Peyer's patch (tissue), 4 donors: ENCODE measurements around the gene RFTN2. TPM values are rescaled to one million over a fixed set of nuclear protein-coding genes. Genes with fewer than 3 reads are reported as not detected.

Source experiments
- DNase-seq, 3 donors: peaks; one replicate each; pipeline ENCODE4 v3.0.0-alpha.2; 2017 to 2019
- H3K27ac ChIP-seq, 4 donors: fragments of 200-600 bp; sonication (generic); one replicate each; pipeline ENCODE4 v1.5.1; 2016 to 2019
- H3K27me3 ChIP-seq, 2 donors: fragments of 200-600 bp; sonication (generic); one replicate each; pipeline ENCODE4 v1.5.1; 2019
- H3K36me3 ChIP-seq, 3 donors: fragments of 200-600 bp; sonication (generic); one replicate each; pipeline ENCODE4 v1.5.1; 2016 to 2019
- H3K4me1 ChIP-seq, 4 donors: fragments of 200-600 bp; sonication (generic); one replicate each; pipeline ENCODE4 v1.5.1; 2016 to 2019
- H3K4me3 ChIP-seq, 4 donors: fragments of 200-600 bp; sonication (generic); 1 replicate in 3 of 4; 2 replicates in 1 of 4; pipeline ENCODE4 v1.5.1; 2016 to 2019; ENCODE audit warnings: mild to moderate bottlenecking in 1 of 4
- H3K9me3 ChIP-seq, 4 donors: fragments of 200-600 bp; sonication (generic); one replicate each; pipeline ENCODE4 v1.5.1; 2016 to 2019; ENCODE audit warnings: mild to moderate bottlenecking in 1 of 4
- POLR2A ChIP-seq, 2 donors: fragments of 450-650 bp; IDR thresholded peaks; one replicate each; pipeline ENCODE4 v1.5.1; 2017; ENCODE audit warnings: antibody characterized with exemption in 2 of 2, mild to moderate bottlenecking in 2 of 2, moderate library complexity in 2 of 2
- small RNA-seq, 2 donors: library from RNA; depleted of rRNA; stranded (forward); fragments of <200 nt; gene quantifications; one replicate each; pipeline ENCODE3, GENCODE V24; 2016
- total RNA-seq, 4 donors: library from RNA; depleted of rRNA; stranded (reverse); fragments of >200 nt; gene quantifications; one replicate each; pipeline ENCODE4 v1.1.0, GENCODE V29; 2016
- TF ChIP-seq, protein P1 (sequence below), 6 experiments: fragments of 450-650 bp in 4 of 6; fragments of 200-600 bp in 2 of 6; sonication (generic) in 1 of 6; IDR thresholded peaks; one replicate each; pipeline ENCODE4 v1.5.1; 2017 to 2019; ENCODE audit warnings: antibody characterized with exemption in 6 of 6, mild to moderate bottlenecking in 3 of 6, moderate library complexity in 1 of 6

Gene RFTN2
- total RNA-seq, 4 donors from 2014 or later = 0.47 to 9.9 (median 1.2) TPM

DNA sequence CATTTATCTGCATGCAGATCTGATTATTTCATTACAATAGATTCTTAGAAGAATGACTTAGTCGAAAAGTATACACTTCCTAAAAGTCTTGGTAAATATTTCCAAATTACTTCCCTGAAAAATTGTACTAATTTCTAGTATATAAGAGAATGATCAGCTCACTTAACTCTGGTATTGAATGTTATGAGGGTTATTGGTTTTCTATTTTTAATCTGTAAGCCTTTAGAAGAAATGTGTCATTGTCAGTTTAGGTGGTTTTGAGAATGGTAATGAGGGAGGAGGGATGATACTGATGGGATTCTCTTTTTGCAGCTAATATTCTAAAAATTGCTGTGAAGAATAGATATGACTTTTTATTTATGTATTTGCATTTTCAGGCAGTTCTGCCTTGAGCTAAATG is 135.7 kb downstream of the RFTN2 start:
- no peak overlapping the region for H3K27ac ChIP-seq
- H3K4me1 ChIP-seq = no peaks in the 10 kb centered on the region
- DNase-seq = no peak
- no peaks in the 10 kb centered on the region for H3K27me3 ChIP-seq
- no peaks in the 10 kb centered on the region for H3K9me3 ChIP-seq
- H3K4me3 ChIP-seq = no peak overlapping the region
- TF ChIP-seq POLR2A (IDR thresholded peaks at IDR 0.05) = no peak
- TF ChIP-seq, protein P1, sequence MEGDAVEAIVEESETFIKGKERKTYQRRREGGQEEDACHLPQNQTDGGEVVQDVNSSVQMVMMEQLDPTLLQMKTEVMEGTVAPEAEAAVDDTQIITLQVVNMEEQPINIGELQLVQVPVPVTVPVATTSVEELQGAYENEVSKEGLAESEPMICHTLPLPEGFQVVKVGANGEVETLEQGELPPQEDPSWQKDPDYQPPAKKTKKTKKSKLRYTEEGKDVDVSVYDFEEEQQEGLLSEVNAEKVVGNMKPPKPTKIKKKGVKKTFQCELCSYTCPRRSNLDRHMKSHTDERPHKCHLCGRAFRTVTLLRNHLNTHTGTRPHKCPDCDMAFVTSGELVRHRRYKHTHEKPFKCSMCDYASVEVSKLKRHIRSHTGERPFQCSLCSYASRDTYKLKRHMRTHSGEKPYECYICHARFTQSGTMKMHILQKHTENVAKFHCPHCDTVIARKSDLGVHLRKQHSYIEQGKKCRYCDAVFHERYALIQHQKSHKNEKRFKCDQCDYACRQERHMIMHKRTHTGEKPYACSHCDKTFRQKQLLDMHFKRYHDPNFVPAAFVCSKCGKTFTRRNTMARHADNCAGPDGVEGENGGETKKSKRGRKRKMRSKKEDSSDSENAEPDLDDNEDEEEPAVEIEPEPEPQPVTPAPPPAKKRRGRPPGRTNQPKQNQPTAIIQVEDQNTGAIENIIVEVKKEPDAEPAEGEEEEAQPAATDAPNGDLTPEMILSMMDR (IDR thresholded peaks at IDR 0.05) = no peak
- peaks cover 0 to 65% (median 0%) of the 10 kb centered on the region in 3 donors for H3K36me3 ChIP-seq

DNA sequence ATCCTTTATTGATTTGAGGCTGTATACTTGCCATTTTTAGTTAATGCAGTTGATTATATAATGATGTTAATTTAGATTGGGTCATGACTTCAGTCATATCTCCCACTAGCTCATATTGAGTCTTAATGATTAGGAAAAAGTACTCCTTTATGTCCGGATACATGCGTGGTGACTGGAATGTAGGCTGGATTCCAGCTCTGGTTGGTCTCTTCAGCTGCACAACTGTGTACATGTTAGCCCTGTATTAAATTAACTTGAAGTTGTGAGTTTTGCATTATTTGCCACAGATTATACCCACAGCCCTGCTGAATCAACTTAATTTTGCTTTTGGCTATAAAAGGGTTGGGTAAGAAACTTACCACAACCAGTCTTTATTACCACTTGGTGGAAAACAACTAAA is 137.0 kb downstream of the RFTN2 start:
- Histone ChIP-seq H3K36me3 (peaks cover 0 to 52% (median 0%) of the 10 kb centered on the region in 3 donors), H3K9me3 (no peaks in the 10 kb centered on the region), H3K4me1 (no peaks in the 10 kb centered on the region), H3K27ac (no peak overlapping the region), H3K4me3 (no peak overlapping the region), H3K27me3 (no peaks in the 10 kb centered on the region)
- DNase-seq = no peak
- no peak for TF ChIP-seq POLR2A (IDR thresholded peaks at IDR 0.05)
- TF ChIP-seq, protein P1 (IDR thresholded peaks at IDR 0.05) = no peak

Small RNA genes within 50 kb of the gene (small RNA-seq; reads per million reads assigned to genes)
- 0 reads per million in 2 donors for gene AC020550.1

Other genes starting within 250 kb of the RFTN2 start
- gene SF3B1, start 240.6 kb downstream of the RFTN2 start, total RNA-seq = 100 to 1,000 TPM; 313 to 785 (median 486) TPM
- 10 to 100 TPM; 14.4 to 30.3 (median 22.3) TPM for gene COQ10B, start 222.0 kb downstream of the RFTN2 start, total RNA-seq
- 100 to 1,000 TPM in 3 of 4 donors, 10 to 100 TPM in 1; 88.4 to 221 (median 122) TPM for gene HSPD1, start 175.7 kb downstream of the RFTN2 start, total RNA-seq
- gene HSPE1, start 175.2 kb downstream of the RFTN2 start, total RNA-seq = 10 to 100 TPM; 23.8 to 95.4 (median 67.8) TPM
- 10 to 100 TPM; 11.0 to 36.3 (median 20.5) TPM for gene MOB4, start 159.5 kb downstream of the RFTN2 start, total RNA-seq
- gene MARS2, start 29.8 kb upstream of the RFTN2 start, total RNA-seq = 10 to 100 TPM in 1 of 4 donors, 1 to 10 TPM in 3; 5.8 to 13.4 (median 8.1) TPM
- not detected for gene BOLL, start 109.7 kb upstream of the RFTN2 start, total RNA-seq
- 1 to 10 TPM in 3 of 4 donors, not detected in 1; 1.9 to 5.8 (median 2.8) TPM for gene PLCL1, start 129.0 kb upstream of the RFTN2 start, total RNA-seq